Endometrial microvascular endothelial cells (primary cell): ENCODE data around the gene CYP4F22. TPM values are rescaled to one million over a fixed set of nuclear protein-coding genes. Genes with fewer than 3 reads are reported as not detected.
"Not testable (repeated sequence)": the region's sequence is repeated elsewhere in the genome, so short reads cannot be mapped to it uniquely, and the experiment has no call there.

Experiments used
- in situ Hi-C: cut with HindIII; loops from 2 replicates; pipeline ENCODE4 v1.10.0; 2017; ENCODE audit warnings: low sequenced_read_pairs, low pct_unique_long_range_greater_than_20kb; ENCODE audit errors: inconsistent ontology term
- total RNA-seq: library from RNA; depleted of rRNA; stranded (reverse); fragments of >200 nt; gene quantifications from one replicate; pipeline ENCODE4 v1.2.3, GENCODE V29; 2015; ENCODE audit errors: inconsistent ontology term

The CYP4F22 gene
- total RNA-seq = not detected

GRCh38 chr19:15508035-15508710, at the start of gene CYP4F22:
Gene CYP4F22 (plus strand): TSS chr19:15508525. CDS start chr19:15525337, 16,812 bp downstream.
- in situ Hi-C loops = no loop called here

- in situ Hi-C loops = no loop called here
These were observed 46.6 kb upstream of the CYP4F22 start for GRCh38 chr19:15461694-15462093.

GRCh38 chr19:15463861-15464371, 44.4 kb upstream of the CYP4F22 start:
- in situ Hi-C loops = no loop called here

- in situ Hi-C loops = no loop called here
These were observed 43.6 kb upstream of the CYP4F22 start, which contains the start of gene RASAL3 for GRCh38 chr19:15464394-15465385. Gene RASAL3 (minus strand): TSS chr19:15464544. CDS start chr19:15464358, 186 bp downstream.

- in situ Hi-C loops = no loop called here
These were observed 41.2 kb upstream of the CYP4F22 start for GRCh38 chr19:15466851-15467733.

- in situ Hi-C loops = no loop called here
These were observed 40.6 kb upstream of the CYP4F22 start for GRCh38 chr19:15467734-15468214.

GRCh38 chr19:15468675-15469512, 39.4 kb upstream of the CYP4F22 start:
- in situ Hi-C loops = no loop called here

- in situ Hi-C loops = no loop called here
These were observed 38.6 kb upstream of the CYP4F22 start for GRCh38 chr19:15469513-15470297.

- in situ Hi-C loops = no loop called here
These were observed 36.7 kb upstream of the CYP4F22 start for GRCh38 chr19:15471639-15472101.

GRCh38 chr19:15473821-15474220, 34.5 kb upstream of the CYP4F22 start:
- in situ Hi-C loops = not testable (repeated sequence)

GRCh38 chr19:15475169-15475568, 33.2 kb upstream of the CYP4F22 start:
- in situ Hi-C loops = no loop called here

- in situ Hi-C loops = no loop called here
These were observed 32.7 kb upstream of the CYP4F22 start for GRCh38 chr19:15475611-15476010.

GRCh38 chr19:15476325-15476724, 32.0 kb upstream of the CYP4F22 start:
- in situ Hi-C loops = no loop called here

- in situ Hi-C loops = no loop called here
These were observed 28.7 kb upstream of the CYP4F22 start, which contains the start of gene PGLYRP2 for GRCh38 chr19:15479391-15480345. Gene PGLYRP2 (minus strand): TSS chr19:15479501. CDS start chr19:15479371, 130 bp downstream.

- in situ Hi-C loops = not testable (repeated sequence)
These were observed 27.3 kb upstream of the CYP4F22 start for GRCh38 chr19:15480996-15481395.

GRCh38 chr19:15485768-15486167, 22.6 kb upstream of the CYP4F22 start:
- in situ Hi-C loops = not testable (repeated sequence)
